GM19468 (cell line): ENCODE measurements around the gene C3.
A peak's percentile ranks its signal among the peaks of the same experiment; 100 is the strongest.
"Not testable (repeated sequence)": the region's sequence is repeated elsewhere in the genome, so short reads cannot be mapped to it uniquely, and the experiment has no call there.

Source experiments
- ATAC-seq: cut with Tn5 transposase; IDR thresholded peaks from one replicate; pipeline ENCODE4 v1.9.1; 2021; ENCODE audit warnings: mild to moderate bottlenecking, moderate library complexity, moderate number of reproducible peaks; ENCODE audit not compliant: unreplicated experiment; ENCODE audit errors: extremely low read depth

Gene C3

DNA sequence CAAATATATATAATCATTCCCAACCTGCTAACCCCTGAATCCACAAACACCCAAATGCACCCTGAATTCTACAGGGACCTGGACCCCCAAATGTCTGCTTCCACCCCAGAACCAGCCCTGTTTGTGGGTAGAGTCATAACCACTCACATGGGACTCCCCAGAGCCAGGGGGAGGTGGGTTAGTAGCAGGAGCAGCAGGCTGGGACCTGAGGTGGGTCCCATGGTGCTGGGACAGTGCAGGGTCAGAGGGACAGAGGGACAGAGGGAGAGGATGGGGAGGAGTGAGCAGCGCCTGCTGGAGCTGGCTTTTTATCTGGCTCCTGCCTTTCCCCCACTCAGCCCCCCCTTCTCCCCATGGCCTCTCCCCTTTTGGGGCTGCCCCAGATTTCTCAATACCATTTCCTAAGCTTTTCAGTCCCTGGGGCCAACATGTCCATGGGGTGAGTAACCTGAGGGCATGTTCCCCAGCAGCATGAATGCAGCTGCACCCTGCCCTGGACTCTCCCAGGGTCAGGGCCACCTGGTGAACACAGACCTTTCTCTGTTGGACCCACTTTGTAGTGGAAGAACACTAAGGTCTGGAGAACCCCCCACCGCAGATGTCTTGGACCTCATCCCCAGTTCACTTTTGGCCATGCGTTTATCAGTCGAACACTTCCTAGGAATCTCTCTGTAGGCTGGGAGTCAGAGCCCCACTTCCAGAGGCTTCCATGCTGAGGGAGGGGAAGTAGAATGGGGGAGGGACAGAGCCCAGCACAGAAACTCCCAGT, at the start of gene C3:
TSS of gene C3 (minus strand) at position 282 of the 769 bp plus-strand sequence. CDS start at position 221, 61 bp downstream.
- no peak for ATAC-seq

- no peak for ATAC-seq
Observed at GRCh38 chr19:6769006-6769619, 48.7 kb upstream of the C3 start.

GRCh38 chr19:6768236-6768785, 47.9 kb upstream of the C3 start:
- no peak for ATAC-seq

DNA sequence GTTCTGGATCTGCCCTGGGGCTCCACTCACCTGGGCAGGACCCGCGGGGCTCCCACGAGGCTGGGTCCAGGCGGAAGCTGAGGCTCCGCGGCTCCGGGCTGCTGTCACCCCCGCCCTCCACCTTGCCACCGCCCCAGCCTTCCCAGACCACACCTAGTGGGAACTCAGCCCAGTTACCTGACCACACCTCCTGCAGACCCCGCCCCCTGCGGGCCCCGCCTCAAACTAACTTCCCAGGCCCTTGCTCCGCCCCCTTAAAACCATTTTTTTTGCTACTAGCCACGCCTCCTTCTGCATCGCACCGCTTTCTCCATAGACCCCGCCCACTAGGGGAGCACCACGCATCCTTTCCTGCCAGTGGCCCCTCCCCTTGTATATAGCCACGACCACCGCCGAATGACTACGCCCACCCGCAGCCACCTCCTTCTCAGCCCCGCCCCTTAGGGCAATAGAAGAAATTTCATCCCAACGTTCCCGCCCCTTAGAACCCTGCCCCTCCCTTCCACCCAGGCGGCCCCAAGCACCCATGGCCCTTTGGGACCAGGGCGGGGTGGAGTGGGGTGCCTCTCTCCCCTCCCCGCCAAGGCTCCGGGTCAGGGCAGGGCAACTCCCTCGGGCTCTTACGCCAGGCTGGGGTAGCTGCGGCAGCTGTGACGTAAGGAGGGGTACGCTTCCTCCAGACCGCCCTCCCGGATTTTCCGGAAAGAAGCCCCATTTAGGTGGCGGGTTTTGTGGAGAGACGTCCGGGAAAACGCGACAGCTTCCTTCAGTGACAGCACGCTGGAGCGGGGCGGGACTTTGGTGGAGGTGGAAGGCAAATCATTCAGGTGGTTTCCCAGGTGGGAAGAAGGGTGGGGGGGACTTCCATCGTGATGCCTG, 47.1 kb upstream of the C3 start, which contains the start of gene SH2D3A:
TSS of gene SH2D3A (minus strand) at position 79 of the 879 bp plus-strand sequence. CDS start 3,687 bp downstream, outside the sequence.
- ATAC-seq = peak; percentile 67

- ATAC-seq = no peak
Observed at GRCh38 chr19:6767081-6767356, 46.6 kb upstream of the C3 start.

GRCh38 chr19:6766357-6767080, 46.1 kb upstream of the C3 start:
- ATAC-seq = no peak

GRCh38 chr19:6765738-6766356, 45.4 kb upstream of the C3 start:
- ATAC-seq = no peak

DNA sequence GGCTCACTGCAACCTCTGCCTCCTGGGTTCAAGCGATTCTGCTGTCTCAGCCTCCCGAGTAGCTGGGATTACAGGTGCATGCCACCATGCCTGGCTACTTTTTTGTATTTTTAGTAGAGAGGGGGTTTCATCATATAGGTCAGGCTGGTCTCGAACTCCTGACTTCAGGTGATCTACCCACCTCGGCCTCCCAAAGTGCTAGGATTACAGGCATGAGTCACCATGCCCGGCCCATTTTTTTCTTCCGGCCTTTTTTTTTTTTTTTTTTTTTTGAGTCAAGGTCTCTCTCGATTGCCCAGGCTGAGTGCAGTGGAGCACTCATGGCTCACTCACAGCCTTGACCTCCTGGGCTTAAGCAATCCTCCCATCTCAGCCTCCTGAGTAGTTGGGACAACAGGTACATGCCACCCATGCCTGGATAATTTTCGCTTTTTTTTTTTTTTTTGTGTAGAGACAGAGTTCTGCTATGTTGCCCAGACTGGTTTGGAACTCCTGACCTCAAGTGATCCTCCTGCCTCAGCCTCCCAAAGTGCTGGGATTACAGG, 41.9 kb upstream of the C3 start:
- ATAC-seq = not testable (repeated sequence)

GRCh38 chr19:6761053-6761676, 40.7 kb upstream of the C3 start:
- ATAC-seq = no peak

- no peak for ATAC-seq
Observed at GRCh38 chr19:6760606-6761005, 40.2 kb upstream of the C3 start.

- no peak for ATAC-seq
Observed at GRCh38 chr19:6754653-6755463, 34.4 kb upstream of the C3 start.

DNA sequence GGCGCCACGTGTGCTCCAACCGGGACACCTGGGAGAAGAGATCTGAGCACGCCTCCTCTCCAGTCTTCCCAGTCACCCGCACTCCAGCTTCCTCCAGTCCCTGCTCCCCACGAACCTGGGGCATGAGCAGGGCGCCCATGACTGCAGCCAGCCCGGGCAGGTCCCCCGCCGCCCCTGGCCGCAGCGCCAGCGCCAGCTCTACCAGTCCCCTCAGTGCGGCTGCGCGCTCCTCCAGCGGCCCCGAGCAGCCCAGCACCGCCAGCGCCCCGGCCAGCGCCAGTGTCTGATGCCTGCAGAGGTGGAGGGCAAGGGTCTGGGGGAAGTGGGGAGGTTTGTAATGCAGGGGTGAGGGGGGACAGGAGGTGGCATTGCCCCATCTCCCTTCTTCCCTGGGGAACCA, 33.7 kb upstream of the C3 start:
- no peak for ATAC-seq

- ATAC-seq = no peak
Observed at GRCh38 chr19:6753178-6754031, 33.0 kb upstream of the C3 start.

GRCh38 chr19:6752256-6753177, 32.1 kb upstream of the C3 start:
- no peak for ATAC-seq

DNA sequence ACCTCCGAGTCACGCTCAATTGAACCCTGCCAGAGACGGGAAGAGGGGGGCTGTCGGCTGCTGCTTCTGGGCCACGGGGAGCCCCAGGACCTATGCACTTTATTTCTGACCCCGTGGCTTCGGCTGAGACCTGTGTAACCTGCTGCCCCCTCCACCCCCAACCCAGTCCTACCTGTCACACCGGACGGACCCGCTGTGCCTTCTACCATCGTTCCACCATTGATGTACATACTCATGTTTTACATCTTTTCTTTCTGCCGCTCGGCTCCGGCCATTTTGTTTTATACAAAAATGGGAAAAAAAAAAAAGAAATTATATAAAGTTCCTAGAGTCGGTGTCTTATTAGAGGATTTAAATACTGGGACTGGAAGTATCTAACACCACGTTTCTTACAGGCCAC, 30.7 kb upstream of the C3 start:
- no peak for ATAC-seq

GRCh38 chr19:6750062-6750461, 29.6 kb upstream of the C3 start:
- no peak for ATAC-seq
